Measurements from ENCODE around the gene INCA1.

DNA sequence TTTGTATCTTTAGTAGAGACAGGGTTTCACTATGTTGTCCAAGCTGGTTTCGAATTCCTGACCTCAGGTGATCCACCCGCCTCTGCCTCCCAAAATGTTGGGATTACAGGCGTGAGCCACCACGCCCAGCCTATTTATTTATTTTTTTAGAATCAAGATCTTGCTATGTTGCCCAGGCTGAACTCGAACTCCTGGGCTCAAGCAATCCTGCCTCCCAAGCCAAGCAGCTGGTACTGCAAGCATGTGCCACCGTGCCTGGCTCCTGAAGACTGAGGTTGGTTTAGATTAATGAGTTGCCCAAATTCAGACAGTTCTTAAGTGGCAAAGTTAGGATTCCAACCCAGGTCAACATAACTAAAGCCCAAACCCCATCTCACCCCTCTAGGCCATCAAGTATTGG, 30.0 kb upstream of the INCA1 start:
- TF ChIP-seq, protein P1, sequence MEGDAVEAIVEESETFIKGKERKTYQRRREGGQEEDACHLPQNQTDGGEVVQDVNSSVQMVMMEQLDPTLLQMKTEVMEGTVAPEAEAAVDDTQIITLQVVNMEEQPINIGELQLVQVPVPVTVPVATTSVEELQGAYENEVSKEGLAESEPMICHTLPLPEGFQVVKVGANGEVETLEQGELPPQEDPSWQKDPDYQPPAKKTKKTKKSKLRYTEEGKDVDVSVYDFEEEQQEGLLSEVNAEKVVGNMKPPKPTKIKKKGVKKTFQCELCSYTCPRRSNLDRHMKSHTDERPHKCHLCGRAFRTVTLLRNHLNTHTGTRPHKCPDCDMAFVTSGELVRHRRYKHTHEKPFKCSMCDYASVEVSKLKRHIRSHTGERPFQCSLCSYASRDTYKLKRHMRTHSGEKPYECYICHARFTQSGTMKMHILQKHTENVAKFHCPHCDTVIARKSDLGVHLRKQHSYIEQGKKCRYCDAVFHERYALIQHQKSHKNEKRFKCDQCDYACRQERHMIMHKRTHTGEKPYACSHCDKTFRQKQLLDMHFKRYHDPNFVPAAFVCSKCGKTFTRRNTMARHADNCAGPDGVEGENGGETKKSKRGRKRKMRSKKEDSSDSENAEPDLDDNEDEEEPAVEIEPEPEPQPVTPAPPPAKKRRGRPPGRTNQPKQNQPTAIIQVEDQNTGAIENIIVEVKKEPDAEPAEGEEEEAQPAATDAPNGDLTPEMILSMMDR (IDR thresholded peaks at IDR 0.05; ENCODE audit: low read length), result no peak
- no peak for TF ChIP-seq EZH2 (IDR thresholded peaks at IDR 0.05; ENCODE audit: borderline replicate concordance, low read length)
